ENCODE data around the gene FAN1.

Gene FAN1

GRCh38 chr15:30940359-30940758, 36.6 kb downstream of the FAN1 start:
- TF ChIP-seq ZFX (IDR thresholded peaks at IDR 0.05; ENCODE audit: borderline replicate concordance): no peak
- TF ChIP-seq CTCF (IDR thresholded peaks at IDR 0.05): no peak
- no peak overlapping the region for H3K27ac ChIP-seq

- no peak overlapping the region for H3K27ac ChIP-seq
- TF ChIP-seq ZFX (IDR thresholded peaks at IDR 0.05; ENCODE audit: borderline replicate concordance): no peak
- TF ChIP-seq CTCF (IDR thresholded peaks at IDR 0.05): no peak
Measured at GRCh38 chr15:30941520-30941919, 37.8 kb downstream of the FAN1 start.

- no peak overlapping the region for H3K27ac ChIP-seq
- no peak for TF ChIP-seq CTCF (IDR thresholded peaks at IDR 0.05)
Measured at GRCh38 chr15:30943654-30944335, 40.1 kb downstream of the FAN1 start.

GRCh38 chr15:30953183-30953582, 49.5 kb downstream of the FAN1 start:
- TF ChIP-seq ZFX (IDR thresholded peaks at IDR 0.05; ENCODE audit: borderline replicate concordance): no peak
- TF ChIP-seq CTCF (IDR thresholded peaks at IDR 0.05): no peak
- no peak overlapping the region for H3K27ac ChIP-seq

- H3K27ac ChIP-seq: no peak overlapping the region
- TF ChIP-seq CTCF (IDR thresholded peaks at IDR 0.05) (no peak), ZFX (IDR thresholded peaks at IDR 0.05; ENCODE audit: borderline replicate concordance) (no peak)
Measured at GRCh38 chr15:30953731-30954378, 50.1 kb downstream of the FAN1 start.

GRCh38 chr15:30954674-30955073, 51.0 kb downstream of the FAN1 start:
- TF ChIP-seq CTCF (IDR thresholded peaks at IDR 0.05) (no peak), ZFX (IDR thresholded peaks at IDR 0.05; ENCODE audit: borderline replicate concordance) (no peak)
- H3K27ac ChIP-seq: no peak overlapping the region

All from 22Rv1 (cell line).